ENCODE results near the gene VARS1.
"Not testable (repeated sequence)": the region's sequence is repeated elsewhere in the genome, so short reads cannot be mapped to it uniquely, and the experiment has no call there.

Gene VARS1

GRCh38 chr6:31822036-31822821, 26.7 kb upstream of the VARS1 start:
- DNase-seq (ENCODE audit: low read depth in 2 of 2): no peak

- peak in 1 of 2 donors; percentile 54 for DNase-seq (ENCODE audit: low read depth in 2 of 2)
Measured at GRCh38 chr6:31821301-31822035, 25.9 kb upstream of the VARS1 start.

DNA sequence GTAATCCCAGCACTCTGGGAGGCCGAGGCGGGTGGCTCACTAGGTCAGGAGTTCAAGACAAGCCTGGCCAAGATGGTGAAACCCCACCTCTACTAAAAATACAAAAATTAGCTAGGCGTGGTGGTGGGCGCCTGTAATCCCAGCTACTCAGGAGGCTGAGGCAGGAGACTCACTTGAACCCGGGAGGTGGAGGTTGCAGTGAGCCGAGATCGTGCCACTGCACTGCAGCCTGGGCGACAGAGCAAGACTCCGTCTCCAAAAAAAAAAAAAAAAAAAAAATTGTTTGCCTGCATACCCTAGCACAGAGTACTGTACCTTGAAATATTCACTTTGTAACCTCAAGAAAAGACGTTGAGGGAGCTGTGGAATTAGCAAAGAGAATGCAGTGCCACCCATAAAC, 24.8 kb upstream of the VARS1 start:
- DNase-seq (ENCODE audit: low read depth in 2 of 2): not testable (repeated sequence)

GRCh38 chr6:31819871-31820299, 24.3 kb upstream of the VARS1 start:
- DNase-seq (ENCODE audit: low read depth in 2 of 2): no peak

DNA sequence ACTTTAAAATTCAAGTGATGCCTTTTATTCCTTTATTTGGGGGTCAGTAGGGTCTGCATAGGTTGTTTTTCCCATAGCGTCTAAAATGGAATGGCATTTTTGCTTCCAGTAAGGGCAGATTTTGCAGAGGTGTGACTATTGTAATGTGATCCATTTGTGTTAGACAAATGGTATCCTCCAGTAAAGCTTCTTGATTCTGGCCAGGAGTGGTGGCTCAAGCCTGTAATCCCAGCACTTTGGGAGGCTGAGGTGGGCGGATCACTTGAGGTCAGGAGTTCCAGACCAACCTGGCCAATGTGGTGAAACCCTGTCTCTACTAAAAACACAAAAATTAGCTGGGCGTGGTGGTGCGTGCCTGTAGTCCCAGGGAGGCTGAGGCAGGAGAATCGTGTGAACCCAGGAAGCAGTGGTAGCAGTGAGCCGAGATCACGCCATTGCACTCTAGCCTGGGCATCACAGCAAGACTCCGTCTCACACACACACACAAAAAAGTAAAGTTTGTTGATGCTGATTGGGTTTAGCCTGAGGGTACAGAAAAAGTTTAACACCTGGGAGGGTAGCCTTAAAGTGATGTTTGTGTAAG, 22.5 kb upstream of the VARS1 start:
- not testable (repeated sequence) for DNase-seq (ENCODE audit: low read depth in 2 of 2)

GRCh38 chr6:31817133-31817928, 21.8 kb upstream of the VARS1 start:
- DNase-seq (ENCODE audit: low read depth in 2 of 2): not testable (repeated sequence)

DNA sequence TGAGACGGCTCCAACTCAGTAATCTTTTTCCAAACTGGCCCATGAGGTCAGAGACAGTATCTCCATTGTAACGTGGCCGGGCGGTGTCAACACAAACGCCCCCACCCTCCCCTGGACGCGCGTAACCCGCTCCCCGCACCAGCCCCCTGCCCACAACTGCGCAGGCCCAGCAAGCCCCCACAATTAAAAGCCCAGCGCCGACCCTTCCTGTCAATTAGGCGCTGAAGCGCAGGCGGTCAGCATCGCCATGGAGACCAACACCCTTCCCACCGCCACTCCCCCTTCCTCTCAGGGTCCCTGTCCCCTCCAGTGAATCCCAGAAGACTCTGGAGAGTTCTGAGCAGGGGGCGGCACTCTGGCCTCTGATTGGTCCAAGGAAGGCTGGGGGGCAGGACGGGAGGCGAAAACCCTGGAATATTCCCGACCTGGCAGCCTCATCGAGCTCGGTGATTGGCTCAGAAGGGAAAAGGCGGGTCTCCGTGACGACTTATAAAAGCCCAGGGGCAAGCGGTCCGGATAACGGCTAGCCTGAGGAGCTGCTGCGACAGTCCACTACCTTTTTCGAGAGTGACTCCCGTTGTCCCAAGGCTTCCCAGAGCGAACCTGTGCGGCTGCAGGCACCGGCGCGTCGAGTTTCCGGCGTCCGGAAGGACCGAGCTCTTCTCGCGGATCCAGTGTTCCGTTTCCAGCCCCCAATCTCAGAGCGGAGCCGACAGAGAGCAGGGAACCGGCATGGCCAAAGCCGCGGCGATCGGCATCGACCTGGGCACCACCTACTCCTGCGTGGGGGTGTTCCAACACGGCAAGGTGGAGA, 19.7 kb upstream of the VARS1 start, which contains the start of the genes HSPA1A and HSPA1L:
Gene HSPA1A, plus strand, starts transcription at position 519 of the 814 bp plus-strand sequence. Its CDS starts 214 bp downstream, at position 733.
Gene HSPA1L, minus strand, starts transcription at position 259 of the 814 bp plus-strand sequence. CDS start 3,311 bp downstream, outside the sequence.
- DNase-seq (ENCODE audit: low read depth in 2 of 2): no peak

DNA sequence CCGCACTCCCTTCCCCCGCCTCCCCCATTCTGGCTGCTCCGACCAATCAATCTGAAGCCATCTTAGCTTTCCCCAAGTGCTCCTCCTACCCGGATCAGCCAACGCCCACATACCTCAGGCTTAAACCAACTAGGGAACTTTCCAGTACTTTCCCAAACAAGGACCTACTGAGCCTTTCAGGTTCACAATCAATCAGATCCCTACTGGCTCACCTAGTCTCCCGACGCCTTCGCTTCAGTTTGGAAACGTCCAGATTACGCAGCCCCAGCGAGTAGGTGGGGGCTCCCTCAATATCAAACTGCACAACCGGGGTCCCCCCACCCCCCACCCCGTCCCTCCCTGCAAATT, 19.1 kb upstream of the VARS1 start:
- no peak for DNase-seq (ENCODE audit: low read depth in 2 of 2)

GRCh38 chr6:31813465-31813849, 17.9 kb upstream of the VARS1 start:
- DNase-seq (ENCODE audit: low read depth in 2 of 2): no peak

GRCh38 chr6:31811645-31812044, 16.1 kb upstream of the VARS1 start:
- no peak for DNase-seq (ENCODE audit: low read depth in 2 of 2)

DNA sequence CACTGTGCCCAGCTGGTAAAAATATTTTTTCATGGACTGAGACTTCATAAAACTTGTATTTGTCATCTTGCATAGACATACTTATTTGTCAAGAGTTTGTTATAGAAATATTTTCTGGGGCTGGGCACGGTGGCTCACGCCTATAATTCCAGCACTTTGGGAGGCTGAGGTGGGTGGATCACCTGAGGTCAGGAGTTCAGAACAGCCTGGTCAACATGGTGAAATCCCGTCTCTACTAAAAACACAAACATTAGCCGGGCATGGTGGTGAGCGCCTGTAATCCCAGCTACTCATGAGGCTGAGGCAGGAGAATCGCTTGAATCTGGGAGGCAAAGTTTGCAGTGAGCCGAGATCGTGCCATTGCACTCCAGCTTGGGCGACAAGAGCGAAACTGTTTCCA, 13.0 kb upstream of the VARS1 start:
- DNase-seq (ENCODE audit: low read depth in 2 of 2): not testable (repeated sequence)

DNA sequence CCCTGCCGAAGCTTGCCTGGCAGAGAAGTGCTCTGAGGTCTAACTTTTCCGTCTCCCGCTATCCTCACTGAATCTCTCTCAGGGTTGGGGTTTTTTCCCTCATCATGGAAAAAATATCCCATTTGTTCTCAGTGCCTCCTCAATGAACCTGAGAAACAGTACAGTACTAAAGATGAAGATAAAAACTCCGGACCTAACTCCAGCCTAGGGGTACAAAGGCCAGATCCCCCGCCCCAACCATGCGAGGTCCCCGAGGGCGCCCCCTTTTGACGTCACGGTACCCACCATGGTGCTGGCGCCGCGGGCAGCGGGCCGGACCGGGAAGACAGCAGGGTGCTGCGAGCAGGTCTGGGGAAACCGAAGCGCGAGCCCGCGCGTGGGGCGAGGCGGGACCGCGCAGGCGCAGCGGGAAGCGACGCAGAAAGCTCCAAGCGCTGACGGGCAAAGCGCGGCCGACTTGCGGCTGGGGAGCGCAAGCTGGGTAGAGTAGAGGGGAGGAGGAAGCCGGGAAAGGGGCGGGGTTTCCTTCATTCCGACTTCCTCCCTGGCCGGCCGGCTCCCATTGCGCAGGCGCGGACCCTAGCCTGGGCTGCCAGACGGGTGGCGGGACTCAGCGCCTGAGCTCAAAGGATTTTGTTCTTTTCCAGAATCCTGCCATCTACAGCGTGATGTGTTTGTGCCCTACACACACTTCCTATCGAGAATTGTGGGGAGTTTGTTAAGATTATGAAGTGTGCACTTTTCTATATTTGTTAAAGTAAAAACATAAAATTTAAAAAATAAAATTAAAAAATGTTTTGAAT, 11.1 kb upstream of the VARS1 start, which contains the start of gene LSM2:
Gene LSM2, minus strand, starts transcription at position 497 of the 803 bp plus-strand sequence. Its CDS starts 209 bp downstream, at position 288.
- DNase-seq (ENCODE audit: low read depth in 2 of 2): peak; percentile 94 to 98

DNA sequence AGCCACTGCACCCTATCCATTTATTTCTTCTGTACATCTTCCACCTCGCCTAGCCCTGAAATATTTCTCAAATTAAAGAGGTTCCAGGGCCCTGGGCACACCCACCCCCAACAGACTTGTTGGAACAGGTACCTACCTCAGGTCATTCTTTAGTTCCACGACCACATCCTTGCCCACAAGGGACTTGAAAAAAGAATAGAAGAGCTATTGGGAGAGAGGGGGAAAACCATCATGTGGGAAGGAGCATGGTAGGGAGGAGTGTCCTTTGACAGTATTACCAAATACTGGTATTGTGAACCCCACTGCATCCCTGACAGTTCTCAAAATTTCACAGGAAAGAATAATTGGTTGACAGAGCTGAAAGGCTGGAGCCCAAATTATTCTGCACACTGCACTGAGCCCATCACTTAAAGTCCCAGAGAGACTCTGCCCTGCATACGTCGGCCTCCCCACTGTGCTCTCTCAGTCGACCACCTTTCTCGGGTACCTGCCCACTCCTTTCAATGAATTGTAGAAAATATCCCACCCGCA, 10.5 kb upstream of the VARS1 start:
- DNase-seq (ENCODE audit: low read depth in 2 of 2): no peak

DNA sequence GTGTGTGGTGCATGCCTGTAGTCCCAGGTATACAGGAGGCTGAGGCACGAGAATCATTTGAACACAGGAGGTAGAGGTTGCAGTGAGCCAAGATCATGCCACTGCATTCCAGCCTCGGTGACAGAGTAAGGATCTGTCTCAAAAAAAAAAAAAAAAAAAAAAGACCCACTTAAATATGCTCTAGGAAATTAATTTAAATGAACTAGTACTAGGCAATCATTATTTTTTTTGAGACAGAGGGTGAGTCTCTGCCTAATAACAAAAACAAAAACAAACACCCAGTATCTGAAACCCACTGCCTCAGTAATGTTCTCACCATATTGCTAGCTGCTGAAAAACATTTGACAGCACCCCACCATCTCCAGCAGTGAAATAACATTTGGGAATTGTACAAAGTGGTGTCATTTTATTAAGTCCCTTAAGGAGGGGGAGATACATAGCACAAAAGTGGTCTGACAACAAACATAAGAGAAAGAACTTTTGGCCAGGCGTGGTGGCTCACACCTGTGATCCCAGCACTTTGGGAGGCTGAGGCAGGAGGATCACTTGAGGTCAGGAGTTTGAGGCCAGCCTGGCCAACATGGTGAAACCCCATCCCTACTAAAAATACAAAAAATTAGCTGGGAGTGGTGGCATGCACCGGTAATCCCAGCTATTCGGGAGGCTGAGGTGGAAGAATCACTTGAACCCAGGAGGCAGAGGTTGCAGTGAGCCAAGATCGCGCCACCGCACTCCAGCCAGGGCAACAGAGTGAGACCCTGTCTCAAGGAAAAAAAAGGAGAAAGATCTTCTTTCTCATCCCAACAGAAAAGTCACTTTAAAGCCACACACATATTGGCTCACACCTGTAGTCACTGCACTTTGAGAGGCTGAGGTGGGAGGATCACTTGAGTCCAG, 5.7 kb upstream of the VARS1 start:
- DNase-seq (ENCODE audit: low read depth in 2 of 2): not testable (repeated sequence)

GRCh38 chr6:31799781-31800180, 4.2 kb upstream of the VARS1 start:
- no peak for DNase-seq (ENCODE audit: low read depth in 2 of 2)

DNA sequence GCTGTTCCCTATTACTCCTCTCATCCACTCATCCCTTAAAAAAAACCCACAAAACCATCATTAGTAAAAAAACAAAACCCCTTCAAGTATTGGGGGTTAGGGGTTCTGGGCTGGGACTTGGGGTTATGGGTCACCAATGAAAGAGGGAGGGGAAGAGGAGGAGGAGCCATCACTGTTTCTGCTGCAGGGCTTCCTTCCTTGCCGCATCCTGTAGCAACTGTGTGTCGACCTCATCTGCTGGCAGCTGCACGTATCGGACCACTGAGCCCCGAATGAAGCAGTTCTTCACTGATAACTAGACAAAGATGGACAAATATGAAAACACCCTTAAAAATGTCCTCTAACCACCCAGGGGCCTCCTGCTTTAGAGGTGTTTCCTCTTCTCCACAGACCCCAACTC, 2.0 kb upstream of the VARS1 start:
- no peak for DNase-seq (ENCODE audit: low read depth in 2 of 2)

DNA sequence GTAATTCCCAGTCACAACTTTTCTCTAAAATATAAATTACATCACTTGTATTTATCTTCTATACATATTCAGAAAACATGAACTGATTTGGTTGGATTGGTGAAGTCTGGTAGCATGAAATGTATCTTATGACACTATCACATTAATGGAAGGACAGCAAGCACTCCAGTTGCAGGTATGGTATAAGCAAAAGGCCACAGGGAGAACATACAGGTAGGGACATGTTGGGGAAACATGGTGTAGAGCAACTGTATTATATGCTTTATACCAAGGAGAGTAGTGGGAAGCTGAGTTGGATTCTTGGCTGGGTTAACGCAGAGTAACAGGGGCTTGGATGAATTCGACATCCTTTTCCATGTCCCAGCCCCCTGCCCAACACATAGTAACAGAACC, 1.4 kb upstream of the VARS1 start:
- DNase-seq (ENCODE audit: low read depth in 2 of 2): no peak

GRCh38 chr6:31794866-31795615, 511 bp downstream of the VARS1 start:
- no peak for DNase-seq (ENCODE audit: low read depth in 2 of 2)

All from stimulated activated CD4-positive, alpha-beta T cell treated with anti-CD3 and anti-CD28 coated beads, Interleukin-1b, Interleukin-23, amount 100 ng/mL, for 1 hour (primary cell).